Pancreas (tissue), 10 donors: ENCODE measurements around the gene ADAM23. TPM values are rescaled to one million over a fixed set of nuclear protein-coding genes. Genes with fewer than 3 reads are reported as not detected.

ENCODE experiments used
- ATAC-seq, 4 donors: fragments of 200-7000 bp; cut with Tn5 transposase; one replicate each; pipeline versions ENCODE4 v1.8.0 to v1.9.1; 2020; ENCODE audit warnings: mild to moderate bottlenecking in 4 of 4, moderate library complexity in 4 of 4
- DNase-seq, 6 donors: peaks; one replicate each; pipeline ENCODE4 v3.0.0-alpha.2; 2020
- FAIRE-seq: peaks from 2 replicates; lab custom pipeline; 2012; peaks lifted over from hg19 to GRCh38; lab: Jason Lieb, UNC
- H3K27ac ChIP-seq, 4 donors: fragments of 200-600 bp; sonication (generic); 1 replicate in 3 of 4; 2 replicates in 1 of 4; pipeline versions ENCODE4 v1.5.0 to v1.8.0; 2020
- H3K27me3 ChIP-seq, 4 donors: fragments of 200-600 bp; one replicate each; pipeline ENCODE4 v1.8.0; 2021
- H3K36me3 ChIP-seq, 3 donors: fragments of 200-600 bp; sonication (generic) in 1 of 3; one replicate each; pipeline versions ENCODE4 v1.5.0 to v1.8.0; 2020 to 2021
- H3K4me1 ChIP-seq, 3 donors: fragments of 200-600 bp; one replicate each; pipeline ENCODE4 v1.8.0; 2021
- H3K4me3 ChIP-seq, 4 donors: fragments of 200-600 bp; sonication (generic) in 2 of 4; one replicate each; pipeline versions ENCODE4 v1.5.0 to v1.8.0; 2020 to 2021
- H3K9me3 ChIP-seq, 4 donors: fragments of 200-600 bp; one replicate each; pipeline ENCODE4 v1.8.0; 2021
- WGBS, 2 donors: extraction: QIAGEN DNeasy Blood & Tissue Kit; methylation state at CpG; one replicate each; pipeline ENCODE4 v1.1.7; 2013; 5-methylcytosine and 5-hydroxymethylcytosine counted together
- intact Hi-C, 3 donors: fragments of 100-400 bp; cut with DNase I; formaldehyde crosslinking; loops; one replicate each; pipeline versions ENCODE4 v1.11.1 to v1.14.2; 2022
- polyA plus RNA-seq, 2 donors: library from polyadenylated mRNA; stranded (reverse); fragments of 200-250 nt; gene quantifications; one replicate each; pipeline ENCODE4 v1.2.3, GENCODE V29; 2013
- total RNA-seq, 6 donors: library from RNA; stranded (reverse); fragmentation: NEBNext Ultra II Directional in 4 of 6; extraction: Animal tissue kit (Norgen Biotek cat#: 25700) in 4 of 6; gene quantifications; one replicate each; pipeline versions ENCODE4 v1.2.1 to v1.2.4, GENCODE V29; 2021 to 2023
- TF ChIP-seq, protein P1 (sequence below), 4 donors: fragments of 200-600 bp; sonication (generic) in 3 of 4; IDR thresholded peaks; one replicate each; pipeline versions ENCODE4 v1.5.0 to v1.8.0; 2021; ENCODE audit warnings: antibody characterized with exemption in 4 of 4
- donor health status: healthy with polysubstance abuse.
- donor health status: DM: no; HTN: no; CAD: no; lungs with moderate emphysema.
- donor health status: DM: no; HTN: no; CAD: no.
- donor health status: control.
- donor health status: control.
- donor health status: Bipolar disorder and iron deficiency.
- donor health status: DM: yes; HTN: yes; CAD: no.
- donor health status: DM: no; HTN: no; CAD: no.
- donor health status: DM: no; HTN: no; CAD: no.
- donor health status: DM: yes; HTN: yes; CAD: no.

The ADAM23 gene
- total and polyA plus RNA-seq, 8 donors: 0.11 to 0.92 (median 0.55) TPM

DNA sequence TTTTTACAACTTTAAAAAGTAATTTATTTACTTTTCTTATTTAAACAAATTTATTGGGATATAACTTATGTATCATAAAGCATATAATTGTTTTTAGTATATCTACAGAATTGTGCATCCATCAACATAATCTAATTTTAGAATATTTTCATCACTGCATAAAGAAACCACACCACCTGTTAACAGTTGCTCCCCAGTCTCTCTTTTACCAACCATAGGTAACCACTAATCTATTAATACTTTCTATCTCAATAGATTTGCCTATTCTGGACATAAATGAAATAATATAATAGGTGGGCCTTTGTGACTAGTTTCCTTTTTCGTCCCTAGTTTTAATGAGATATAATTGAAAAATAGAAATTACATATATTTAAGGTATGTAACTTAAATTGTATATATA, 90.6 kb downstream of the ADAM23 start:
- Histone ChIP-seq H3K27ac (no peak overlapping the region), H3K9me3 (no peaks in the 10 kb centered on the region), H3K4me1 (no peaks in the 10 kb centered on the region), H3K4me3 (no peak overlapping the region), H3K27me3 (no peaks in the 10 kb centered on the region), H3K36me3 (no peaks in the 10 kb centered on the region)
- TF ChIP-seq, protein P1, sequence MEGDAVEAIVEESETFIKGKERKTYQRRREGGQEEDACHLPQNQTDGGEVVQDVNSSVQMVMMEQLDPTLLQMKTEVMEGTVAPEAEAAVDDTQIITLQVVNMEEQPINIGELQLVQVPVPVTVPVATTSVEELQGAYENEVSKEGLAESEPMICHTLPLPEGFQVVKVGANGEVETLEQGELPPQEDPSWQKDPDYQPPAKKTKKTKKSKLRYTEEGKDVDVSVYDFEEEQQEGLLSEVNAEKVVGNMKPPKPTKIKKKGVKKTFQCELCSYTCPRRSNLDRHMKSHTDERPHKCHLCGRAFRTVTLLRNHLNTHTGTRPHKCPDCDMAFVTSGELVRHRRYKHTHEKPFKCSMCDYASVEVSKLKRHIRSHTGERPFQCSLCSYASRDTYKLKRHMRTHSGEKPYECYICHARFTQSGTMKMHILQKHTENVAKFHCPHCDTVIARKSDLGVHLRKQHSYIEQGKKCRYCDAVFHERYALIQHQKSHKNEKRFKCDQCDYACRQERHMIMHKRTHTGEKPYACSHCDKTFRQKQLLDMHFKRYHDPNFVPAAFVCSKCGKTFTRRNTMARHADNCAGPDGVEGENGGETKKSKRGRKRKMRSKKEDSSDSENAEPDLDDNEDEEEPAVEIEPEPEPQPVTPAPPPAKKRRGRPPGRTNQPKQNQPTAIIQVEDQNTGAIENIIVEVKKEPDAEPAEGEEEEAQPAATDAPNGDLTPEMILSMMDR (IDR thresholded peaks at IDR 0.05): no peak
- no peak for ATAC-seq
- FAIRE-seq: no peak
- DNase-seq: no peak
- WGBS, 2 donors: 52 to 69% methylated on average over 1 of the region's 1 CpG
- intact Hi-C loops: no loop called here

DNA sequence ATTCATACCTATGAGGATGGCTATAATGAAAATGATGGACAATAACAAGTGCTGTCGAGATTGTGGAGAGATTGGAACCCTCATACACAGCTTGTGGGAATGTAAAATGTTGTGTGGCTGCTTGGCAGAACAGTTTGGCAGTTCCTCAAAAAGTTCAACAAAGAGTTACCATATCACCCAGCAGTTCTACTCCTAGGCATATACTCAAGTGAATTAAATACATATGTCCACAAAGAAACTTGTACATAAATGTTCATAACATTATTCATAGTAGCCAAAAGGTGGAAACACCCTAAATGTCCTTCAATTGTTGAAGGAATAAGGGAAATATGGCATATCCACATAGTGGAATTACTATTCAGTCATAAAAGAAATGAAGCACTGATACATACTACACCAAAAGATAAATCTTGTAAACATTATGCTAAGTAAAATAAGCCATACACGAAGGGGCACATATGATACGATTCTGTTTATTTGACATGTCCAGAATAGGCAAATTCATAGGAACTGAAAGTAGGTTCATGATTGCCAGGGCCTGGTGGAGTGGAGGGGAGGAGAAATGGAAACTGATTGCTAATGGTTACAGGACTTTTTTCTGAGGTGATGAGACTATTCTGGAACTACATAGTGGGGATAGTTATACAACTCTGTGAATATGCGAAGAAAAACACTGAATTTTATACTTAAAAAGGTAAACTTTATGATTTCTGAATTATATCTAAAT, 92.1 kb downstream of the ADAM23 start:
- intact Hi-C loops: no loop called here
- TF ChIP-seq, protein P1 (IDR thresholded peaks at IDR 0.05): no peak
- no peaks in the 10 kb centered on the region for H3K27me3 ChIP-seq
- 65 to 74% methylated on average over 4 of the region's 4 CpGs for WGBS, 2 donors
- no peak overlapping the region for H3K4me3 ChIP-seq
- DNase-seq: no peak
- H3K36me3 ChIP-seq: no peaks in the 10 kb centered on the region
- no peak for FAIRE-seq
- H3K9me3 ChIP-seq: no peaks in the 10 kb centered on the region
- ATAC-seq: no peak
- no peaks in the 10 kb centered on the region for H3K4me1 ChIP-seq
- no peak overlapping the region for H3K27ac ChIP-seq

DNA sequence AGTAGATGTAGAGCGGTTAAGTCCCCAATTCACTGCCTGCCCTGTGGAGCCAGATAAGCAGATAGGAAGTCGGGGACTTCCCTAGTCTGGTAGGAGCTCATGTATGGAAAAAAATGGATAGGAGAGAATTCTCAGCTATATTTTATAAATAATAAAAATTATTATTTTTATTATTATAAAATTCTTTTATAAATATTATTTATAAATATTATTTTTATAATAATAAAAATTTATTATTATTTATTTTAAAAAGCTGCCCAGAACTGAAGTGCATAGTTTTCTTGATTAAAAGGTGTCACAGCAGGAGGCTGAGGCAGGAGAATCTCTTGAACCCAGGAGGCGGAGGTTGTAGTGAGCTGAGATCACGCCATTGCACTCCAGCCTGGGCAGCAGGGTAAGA, 97.4 kb downstream of the ADAM23 start:
- FAIRE-seq: no peak
- DNase-seq: no peak

DNA sequence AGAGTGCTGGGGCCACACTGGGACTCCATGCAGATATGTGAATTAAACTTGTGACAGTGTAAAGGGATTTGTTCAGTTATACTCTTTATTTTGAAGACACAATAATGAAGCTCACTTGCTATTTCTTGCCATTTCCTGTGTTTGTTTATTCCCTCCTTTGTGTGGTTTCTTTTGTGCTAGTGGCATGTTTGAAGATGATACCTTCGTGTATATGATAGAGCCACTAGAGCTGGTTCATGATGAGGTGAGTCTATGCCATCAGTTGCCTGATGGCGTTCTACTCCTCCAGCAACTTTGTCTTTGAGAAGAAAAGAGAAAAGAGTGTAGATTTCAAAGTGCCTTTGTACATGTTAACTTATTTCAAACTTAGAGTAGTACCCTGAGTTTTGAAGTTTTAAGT, 99.7 kb downstream of the ADAM23 start:
- H3K9me3 ChIP-seq: no peaks in the 10 kb centered on the region
- no peak for ATAC-seq
- H3K27me3 ChIP-seq: no peaks in the 10 kb centered on the region
- no peaks in the 10 kb centered on the region for H3K36me3 ChIP-seq
- no peak overlapping the region for H3K4me3 ChIP-seq
- intact Hi-C loops: no loop called here
- no peak for FAIRE-seq
- no peak for DNase-seq
- TF ChIP-seq, protein P1 (IDR thresholded peaks at IDR 0.05): no peak
- WGBS, 2 donors: 56 to 68% methylated on average over 2 of the region's 2 CpGs
- H3K27ac ChIP-seq: no peak overlapping the region
- H3K4me1 ChIP-seq: no peaks in the 10 kb centered on the region

More for the DNA sequence above, 97.4 kb downstream of the ADAM23 start:
- Histone ChIP-seq H3K4me1 (no peaks in the 10 kb centered on the region), H3K27me3 (no peaks in the 10 kb centered on the region), H3K36me3 (no peaks in the 10 kb centered on the region), H3K4me3 (no peak overlapping the region), H3K9me3 (no peaks in the 10 kb centered on the region), H3K27ac (no peak overlapping the region)
- intact Hi-C loops: no loop called here
- no peak for ATAC-seq
- 91 to 92% methylated on average over 4 of the region's 4 CpGs for WGBS, 2 donors
- TF ChIP-seq, protein P1 (IDR thresholded peaks at IDR 0.05): no peak

DNA sequence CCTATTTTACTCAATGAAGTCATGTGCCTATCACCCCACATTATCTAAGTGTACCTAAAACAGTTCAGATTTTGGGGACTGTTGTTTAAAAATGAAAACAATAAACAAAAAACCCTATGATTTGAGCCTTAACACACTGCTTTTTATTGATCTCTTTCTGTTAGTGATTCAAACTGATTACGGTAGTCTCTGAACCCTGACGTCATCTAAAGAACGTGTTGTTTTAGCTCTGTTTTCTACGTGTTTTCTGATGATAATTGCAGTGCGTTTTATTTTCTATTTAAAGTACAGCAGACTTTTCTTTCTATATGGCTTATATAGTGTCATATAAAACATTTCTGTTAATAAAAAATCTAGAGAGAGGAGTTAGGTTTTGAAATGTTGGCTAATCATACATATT, 105.1 kb downstream of the ADAM23 start:
- Histone ChIP-seq H3K36me3 (no peaks in the 10 kb centered on the region), H3K9me3 (no peaks in the 10 kb centered on the region), H3K4me1 (no peaks in the 10 kb centered on the region), H3K27ac (no peak overlapping the region), H3K4me3 (no peak overlapping the region), H3K27me3 (no peaks in the 10 kb centered on the region)
- WGBS, 2 donors: 41 to 45% methylated on average over 5 of the region's 5 CpGs
- ATAC-seq (no peak), FAIRE-seq (no peak), DNase-seq (no peak)
- TF ChIP-seq, protein P1 (IDR thresholded peaks at IDR 0.05): no peak
- intact Hi-C loops: no loop called here
